Activated T-cell treated with anti-CD3 and anti-CD28 coated beads, Interleukin-2, amount 50 U/mL, for 4 hours (primary cell): ENCODE results near the gene SLC25A3. TPM values are rescaled to one million over a fixed set of nuclear protein-coding genes. Genes with fewer than 3 reads are reported as not detected.
A peak's percentile ranks its signal among the peaks of the same experiment; 100 is the strongest.
"Not testable (repeated sequence)": the region's sequence is repeated elsewhere in the genome, so short reads cannot be mapped to it uniquely, and the experiment has no call there.

Source experiments
- ATAC-seq, 2 donors: fragments of 200-7000 bp; cut with Tn5 transposase; one replicate each; pipeline ENCODE4 v1.10.0; 2021
- DNase-seq: peaks from one replicate; pipeline ENCODE4 v3.0.0-alpha.2; 2020
- H3K27me3 Mint-ChIP-seq: one replicate; pipeline ENCODE4 v1.8.0; 2021; ENCODE audit warnings: low read depth, mixed read lengths
- H3K36me3 Mint-ChIP-seq: one replicate; pipeline ENCODE4 v1.8.0; 2022; ENCODE audit warnings: mixed read lengths; ENCODE audit not compliant: insufficient read depth
- H3K4me1 Mint-ChIP-seq: one replicate; pipeline ENCODE4 v1.8.0; 2021; ENCODE audit warnings: low read depth, mixed read lengths
- H3K4me3 Mint-ChIP-seq: one replicate; pipeline ENCODE4 v1.8.0; 2021; ENCODE audit warnings: mild to moderate bottlenecking, moderate library complexity, mixed read lengths
- H3K9me3 Mint-ChIP-seq: one replicate; pipeline ENCODE4 v1.8.0; 2021; ENCODE audit warnings: mixed read lengths
- total RNA-seq, 3 donors: library from RNA; stranded (reverse); gene quantifications; one replicate each; pipeline ENCODE4 v1.2.1, GENCODE V29; 2021

Gene SLC25A3
- total RNA-seq: 100 to 1,000 TPM; 658 to 671 (median 664) TPM

DNA sequence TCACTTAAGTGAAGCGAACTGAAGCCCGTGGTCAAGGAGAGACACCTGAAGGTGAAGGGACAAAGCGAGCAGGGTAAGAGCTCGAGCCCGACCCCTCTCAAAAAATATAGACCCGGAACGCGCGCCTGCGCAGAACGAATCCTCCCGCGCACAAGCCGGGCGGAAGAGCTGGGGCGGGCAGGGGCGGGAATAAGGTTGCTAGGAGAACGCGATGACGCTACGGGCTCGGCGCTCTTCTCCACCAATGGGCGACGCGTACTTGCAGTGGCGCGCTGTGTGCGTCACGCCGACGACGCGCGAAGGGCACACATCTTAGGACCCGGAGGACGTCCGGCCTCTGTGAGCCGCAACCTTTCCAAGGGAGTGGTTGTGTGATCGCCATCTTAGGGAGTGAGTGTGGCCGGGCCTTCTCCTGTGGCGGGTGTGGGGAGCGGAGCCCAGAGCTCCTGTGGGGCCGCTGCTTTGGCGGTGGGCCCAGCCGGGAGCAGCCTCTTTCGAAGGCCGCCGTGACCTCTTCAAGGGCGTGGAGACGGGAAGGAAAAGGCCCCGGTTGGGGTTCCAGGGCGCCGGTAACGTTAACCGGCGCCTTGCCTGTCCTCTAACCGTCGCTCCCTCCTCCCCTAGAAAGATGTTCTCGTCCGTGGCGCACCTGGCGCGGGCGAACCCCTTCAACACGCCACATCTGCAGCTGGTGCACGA lies at the start of gene SLC25A3:
Gene SLC25A3, plus strand, starts transcription at position 336 of the 699 bp plus-strand sequence. Its CDS starts 293 bp downstream, at position 629.
- H3K27me3 Mint-ChIP-seq: no peaks in the 10 kb centered on the region

GRCh38 chr12:98543701-98544100 lies 49.8 kb upstream of the SLC25A3 start:
- no peak for DNase-seq
- H3K4me1 Mint-ChIP-seq: no peaks in the 10 kb centered on the region
- H3K27me3 Mint-ChIP-seq: no peaks in the 10 kb centered on the region
- H3K9me3 Mint-ChIP-seq: no peaks in the 10 kb centered on the region
- H3K36me3 Mint-ChIP-seq: peaks cover 39% of the 10 kb centered on the region
- no peak for ATAC-seq
- no peak overlapping the region for H3K4me3 Mint-ChIP-seq

More for the DNA sequence above, at the start of gene SLC25A3:
- peak; percentile 93 for DNase-seq
- no peaks in the 10 kb centered on the region for H3K9me3 Mint-ChIP-seq
- peaks cover 35% of the 10 kb centered on the region for H3K4me1 Mint-ChIP-seq
- ATAC-seq: peak; percentile 97 to 98
- peaks cover 18% of the 10 kb centered on the region for H3K36me3 Mint-ChIP-seq
- peak within 1 kb of the TSS; percentile 99 for H3K4me3 Mint-ChIP-seq

DNA sequence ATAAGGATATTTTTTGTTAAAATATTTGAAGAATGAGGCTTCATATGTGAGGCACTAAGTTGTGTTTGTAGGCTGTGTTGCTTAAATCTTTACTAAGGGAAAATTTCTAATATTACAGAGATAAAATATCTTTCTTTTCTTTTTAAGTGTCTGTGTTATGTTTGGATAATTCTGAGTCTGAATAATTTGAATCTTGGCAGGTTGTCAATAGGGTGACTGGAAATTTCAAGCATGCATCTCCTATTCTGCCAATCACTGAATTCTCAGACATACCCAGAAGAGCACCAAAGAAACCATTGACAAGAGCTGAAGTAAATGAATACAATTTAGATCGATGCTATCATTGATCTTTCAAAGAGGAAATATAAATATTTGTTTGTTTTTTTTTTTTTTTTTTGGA lies 48.7 kb upstream of the SLC25A3 start:
- ATAC-seq (no peak), DNase-seq (no peak)
- H3K9me3 Mint-ChIP-seq: no peaks in the 10 kb centered on the region
- H3K36me3 Mint-ChIP-seq: peaks cover 40% of the 10 kb centered on the region
- no peak overlapping the region for H3K4me3 Mint-ChIP-seq
- no peaks in the 10 kb centered on the region for H3K4me1 Mint-ChIP-seq
- no peaks in the 10 kb centered on the region for H3K27me3 Mint-ChIP-seq

DNA sequence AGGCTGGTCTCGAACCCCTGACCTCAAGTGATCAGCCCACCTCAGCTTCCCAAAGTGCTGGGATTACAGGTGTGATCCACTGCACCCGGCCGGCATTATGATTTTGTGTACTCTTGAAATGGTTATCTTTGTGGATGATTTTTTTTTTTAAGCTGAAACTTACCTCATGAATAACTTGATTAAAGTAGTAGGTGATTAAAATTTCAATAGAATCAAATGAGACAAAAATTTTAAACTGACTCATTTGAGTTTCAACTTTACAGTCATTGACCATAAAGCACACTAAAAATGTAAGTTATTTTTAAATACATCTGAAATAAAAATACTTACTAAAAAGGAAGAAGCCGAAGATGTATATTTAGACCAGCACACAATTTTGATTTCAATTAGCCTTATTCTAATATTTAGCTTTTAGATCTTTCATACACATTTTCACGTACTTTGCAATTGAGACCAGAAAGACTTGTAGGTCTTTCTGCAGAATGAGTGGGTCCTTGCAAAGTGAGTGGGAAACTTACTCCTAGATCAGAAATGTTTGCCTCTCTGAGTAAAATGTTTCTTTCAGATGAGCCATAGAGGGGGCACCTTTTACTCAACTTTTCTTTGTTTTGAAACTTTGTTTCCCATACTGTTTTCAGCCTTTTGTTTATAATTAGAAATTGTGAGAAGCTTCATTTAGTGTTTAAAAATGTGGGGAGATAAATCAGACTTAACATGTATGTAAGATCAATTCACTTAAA lies 43.9 kb upstream of the SLC25A3 start:
- Mint-ChIP-seq H3K36me3 (peaks cover 38% of the 10 kb centered on the region), H3K4me3 (no peak overlapping the region), H3K4me1 (no peaks in the 10 kb centered on the region), H3K9me3 (no peaks in the 10 kb centered on the region), H3K27me3 (no peaks in the 10 kb centered on the region)
- ATAC-seq (peak in 1 of 2 donors; percentile 4), DNase-seq (no peak)

DNA sequence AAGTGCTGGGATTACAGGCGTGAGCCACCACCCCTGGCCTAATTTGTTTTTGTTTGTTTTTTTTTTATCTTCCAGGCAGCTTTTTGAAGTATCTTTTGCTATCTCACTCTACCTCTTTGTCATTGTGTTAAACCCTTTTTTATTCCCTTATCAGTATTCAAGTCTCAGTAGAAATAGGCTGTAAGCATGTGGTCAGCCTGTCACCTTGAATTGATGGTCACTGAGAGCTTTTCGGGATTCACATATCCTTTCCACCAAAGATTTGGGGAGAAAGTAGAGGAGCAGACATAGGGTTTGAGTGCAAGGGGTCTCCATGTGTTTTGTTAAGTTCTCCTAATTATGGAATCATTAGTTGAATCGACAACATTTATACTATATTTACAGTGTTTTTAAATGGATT lies 41.7 kb upstream of the SLC25A3 start:
- H3K4me1 Mint-ChIP-seq: no peaks in the 10 kb centered on the region
- no peaks in the 10 kb centered on the region for H3K27me3 Mint-ChIP-seq
- DNase-seq (no peak), ATAC-seq (no peak)
- no peaks in the 10 kb centered on the region for H3K9me3 Mint-ChIP-seq
- H3K4me3 Mint-ChIP-seq: no peak overlapping the region
- H3K36me3 Mint-ChIP-seq: peaks cover 27% of the 10 kb centered on the region

GRCh38 chr12:98558097-98558496 lies 35.4 kb upstream of the SLC25A3 start:
- not testable (repeated sequence) for ATAC-seq, DNase-seq, H3K4me1 Mint-ChIP-seq, H3K36me3 Mint-ChIP-seq, H3K27me3 Mint-ChIP-seq, H3K4me3 Mint-ChIP-seq, H3K9me3 Mint-ChIP-seq

GRCh38 chr12:98559666-98560065 lies 33.8 kb upstream of the SLC25A3 start:
- Mint-ChIP-seq H3K27me3 (no peaks in the 10 kb centered on the region), H3K9me3 (no peaks in the 10 kb centered on the region), H3K4me1 (no peaks in the 10 kb centered on the region), H3K36me3 (no peaks in the 10 kb centered on the region), H3K4me3 (no peak overlapping the region)
- DNase-seq: no peak
- ATAC-seq: no peak

GRCh38 chr12:98561846-98562245 lies 31.6 kb upstream of the SLC25A3 start:
- no peak for DNase-seq
- no peak overlapping the region for H3K4me3 Mint-ChIP-seq
- H3K4me1 Mint-ChIP-seq: peaks cover 2% of the 10 kb centered on the region
- no peaks in the 10 kb centered on the region for H3K36me3 Mint-ChIP-seq
- ATAC-seq: no peak
- no peaks in the 10 kb centered on the region for H3K27me3 Mint-ChIP-seq
- H3K9me3 Mint-ChIP-seq: no peaks in the 10 kb centered on the region

- Mint-ChIP-seq H3K27me3 (peaks cover 2% of the 10 kb centered on the region), H3K9me3 (no peaks in the 10 kb centered on the region), H3K4me3 (no peak overlapping the region), H3K36me3 (no peaks in the 10 kb centered on the region), H3K4me1 (no peaks in the 10 kb centered on the region)
- DNase-seq: no peak
- no peak for ATAC-seq
These were observed 21.5 kb upstream of the SLC25A3 start for GRCh38 chr12:98572010-98572409.

GRCh38 chr12:98574110-98574509 lies 19.4 kb upstream of the SLC25A3 start:
- DNase-seq (no peak), ATAC-seq (no peak)
- Mint-ChIP-seq H3K4me1 (no peaks in the 10 kb centered on the region), H3K36me3 (no peaks in the 10 kb centered on the region), H3K27me3 (peaks cover 2% of the 10 kb centered on the region), H3K9me3 (no peaks in the 10 kb centered on the region), H3K4me3 (no peak overlapping the region)

DNA sequence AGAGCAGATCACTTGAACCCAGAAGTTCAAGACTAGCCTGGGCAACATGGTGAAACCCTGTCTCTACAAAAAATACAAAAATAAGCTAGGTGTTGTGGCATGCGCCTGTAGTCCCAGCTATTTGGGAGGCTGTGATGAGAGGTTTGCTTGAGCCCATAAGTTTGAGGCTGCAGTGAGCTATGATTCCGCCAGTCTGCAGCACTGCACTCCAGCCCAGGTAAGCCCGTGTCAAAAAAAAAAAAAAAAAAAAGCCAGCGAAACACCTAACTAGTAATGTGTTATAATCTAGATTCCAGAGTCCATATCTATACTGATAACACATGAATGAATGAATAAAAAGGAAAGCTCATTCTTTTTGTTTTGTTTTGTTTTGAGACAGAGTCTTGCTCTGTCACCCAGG lies 18.5 kb upstream of the SLC25A3 start:
- ATAC-seq: no peak

GRCh38 chr12:98576795-98577194 lies 16.7 kb upstream of the SLC25A3 start:
- H3K9me3 Mint-ChIP-seq, ATAC-seq, DNase-seq, H3K36me3 Mint-ChIP-seq, H3K4me3 Mint-ChIP-seq, H3K4me1 Mint-ChIP-seq, H3K27me3 Mint-ChIP-seq: not testable (repeated sequence)

More for the DNA sequence above, 18.5 kb upstream of the SLC25A3 start:
- no peak overlapping the region for H3K4me3 Mint-ChIP-seq
- DNase-seq: no peak
- no peaks in the 10 kb centered on the region for H3K9me3 Mint-ChIP-seq
- H3K36me3 Mint-ChIP-seq: no peaks in the 10 kb centered on the region
- no peaks in the 10 kb centered on the region for H3K4me1 Mint-ChIP-seq
- peaks cover 2% of the 10 kb centered on the region for H3K27me3 Mint-ChIP-seq

GRCh38 chr12:98578392-98578791 lies 15.1 kb upstream of the SLC25A3 start:
- H3K9me3 Mint-ChIP-seq: no peaks in the 10 kb centered on the region
- ATAC-seq: no peak
- no peak for DNase-seq

DNA sequence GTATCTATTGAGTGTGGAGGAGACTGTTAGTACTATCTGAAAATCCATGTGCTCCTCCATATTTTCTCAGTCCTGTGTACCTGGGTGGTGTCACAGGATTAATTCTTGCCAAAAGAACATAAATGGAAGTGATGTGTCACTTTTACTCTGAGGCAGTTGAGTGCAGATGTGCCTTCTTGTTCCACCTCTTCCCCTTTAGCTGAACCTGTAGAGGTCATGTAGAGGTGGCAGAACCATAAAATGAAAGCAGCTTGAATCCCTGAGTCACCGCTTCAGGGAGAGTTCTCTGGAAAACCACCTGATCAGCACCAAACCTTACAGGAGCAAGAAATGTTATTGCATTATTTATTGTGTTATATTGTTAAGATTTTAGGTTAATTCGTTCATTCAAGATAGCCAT lies 14.7 kb upstream of the SLC25A3 start:
- no peak for ATAC-seq
- H3K27me3 Mint-ChIP-seq: peaks cover 2% of the 10 kb centered on the region
- no peak for DNase-seq
- no peak overlapping the region for H3K4me3 Mint-ChIP-seq
- no peaks in the 10 kb centered on the region for H3K9me3 Mint-ChIP-seq
- H3K36me3 Mint-ChIP-seq: no peaks in the 10 kb centered on the region
- H3K4me1 Mint-ChIP-seq: no peaks in the 10 kb centered on the region

More at GRCh38 chr12:98578392-98578791, 15.1 kb upstream of the SLC25A3 start:
- Mint-ChIP-seq H3K4me3 (no peak overlapping the region), H3K4me1 (no peaks in the 10 kb centered on the region), H3K27me3 (peaks cover 2% of the 10 kb centered on the region), H3K36me3 (no peaks in the 10 kb centered on the region)

DNA sequence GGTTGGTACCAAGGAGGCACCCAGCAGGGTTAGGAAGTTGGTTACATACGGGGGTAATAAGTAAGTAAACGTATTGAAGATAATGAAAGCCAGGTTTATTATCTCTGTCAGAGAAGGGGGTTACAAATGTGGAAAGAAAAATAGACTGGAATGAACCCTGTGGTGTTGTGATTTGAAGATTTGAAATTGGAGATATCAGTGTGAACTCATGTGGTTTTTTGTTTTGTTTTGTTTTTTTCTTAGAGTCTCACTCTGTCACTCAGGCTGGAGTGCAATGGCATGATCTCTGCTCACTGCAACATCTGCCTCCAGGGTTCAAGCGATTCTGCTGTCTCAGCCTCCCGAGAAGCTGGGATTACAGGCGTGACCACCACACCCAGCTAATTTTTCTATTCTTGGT lies 14.1 kb upstream of the SLC25A3 start:
- H3K4me3 Mint-ChIP-seq: no peak overlapping the region
- DNase-seq (no peak), ATAC-seq (no peak)
- H3K27me3 Mint-ChIP-seq: peaks cover 2% of the 10 kb centered on the region
- H3K36me3 Mint-ChIP-seq: no peaks in the 10 kb centered on the region
- no peaks in the 10 kb centered on the region for H3K4me1 Mint-ChIP-seq
- no peaks in the 10 kb centered on the region for H3K9me3 Mint-ChIP-seq
